H1 (cell line): ENCODE measurements around the gene PSME1. TPM values are rescaled to one million over a fixed set of nuclear protein-coding genes. Genes with fewer than 3 reads are reported as not detected.
A peak's percentile ranks its signal among the peaks of the same experiment; 100 is the strongest.

ENCODE experiments used
- CTCF ChIA-PET: fragments of 300-600 bp; sonication (Branson Sonifier 250); formaldehyde crosslinking; loops from one replicate; lab custom pipeline; 2021; ENCODE audit not compliant: partially characterized antibody; lab: Charles Lee
- POLR2A ChIA-PET: fragments of 300-600 bp; sonication (Branson Sonifier 250); formaldehyde crosslinking; loops from one replicate; lab custom pipeline; 2021; ENCODE audit warnings: inconsistent platforms; ENCODE audit not compliant: partially characterized antibody; lab: Charles Lee
- DNase-seq, 2 experiments: peaks; one replicate each; pipeline versions ENCODE4 v3.0.0 to v3.0.0-alpha.2; 2010 to 2022; ENCODE audit warnings: low spot score in 2 of 2, low read depth in 1 of 2, mixed read lengths in 1 of 2
- FAIRE-seq: peaks from 2 replicates; lab custom pipeline; 2011; peaks lifted over from hg19 to GRCh38; lab: Jason Lieb, UNC
- H2AFZ ChIP-seq: 2 replicates; pipeline ENCODE4 v1.8.1; 2012; ENCODE audit warnings: low read length, inconsistent platforms
- H2AK5ac ChIP-seq: 2 replicates; pipeline ENCODE4 v1.6.1; 2013; ENCODE audit warnings: low read depth, low read length
- H2BK120ac ChIP-seq: replicated peaks from 2 replicates; pipeline ENCODE3; 2013; ENCODE audit warnings: low read depth, low read length, inconsistent platforms
- H2BK12ac ChIP-seq: 2 replicates; pipeline ENCODE4 v1.6.1; 2013; ENCODE audit warnings: low read depth, low read length
- H2BK15ac ChIP-seq: 2 replicates; pipeline ENCODE4 v1.6.1; 2013; ENCODE audit warnings: low read length
- H2BK20ac ChIP-seq: 2 replicates; pipeline ENCODE4 v1.6.1; 2013; ENCODE audit warnings: low read length
- H2BK5ac ChIP-seq: 2 replicates; pipeline ENCODE4 v1.6.1; 2013; ENCODE audit warnings: low read depth, low read length
- H3K14ac ChIP-seq: 2 replicates; pipeline ENCODE4 v1.6.1; 2013; ENCODE audit warnings: inconsistent platforms; ENCODE audit not compliant: insufficient read length
- H3K18ac ChIP-seq: 2 replicates; pipeline ENCODE4 v1.6.1; 2013; ENCODE audit warnings: low read length; ENCODE audit errors: extremely low read depth
- H3K23ac ChIP-seq: 2 replicates; pipeline ENCODE4 v1.6.1; 2013; ENCODE audit warnings: inconsistent platforms; ENCODE audit not compliant: insufficient read length
- H3K23me2 ChIP-seq: 2 replicates; pipeline ENCODE4 v1.6.1; 2013; ENCODE audit warnings: low read depth, low read length
- H3K27ac ChIP-seq: 2 replicates; pipeline ENCODE4 v1.6.1; 2011; ENCODE audit warnings: low read depth, low read length, inconsistent platforms
- H3K27me3 ChIP-seq, 4 experiments: replicated peaks in 1 of 4; 1 replicate in 1 of 4; 2 replicates in 3 of 4; pipeline versions ENCODE4 v1.6.1 to v1.8.1; 2011 to 2013; ENCODE audit warnings: low read length in 3 of 4, mild to moderate bottlenecking in 3 of 4, inconsistent platforms in 2 of 4, mixed read lengths in 2 of 4, moderate library complexity in 1 of 4; ENCODE audit not compliant: control insufficient read depth in 3 of 4, insufficient read depth in 3 of 4; ENCODE audit errors: extremely low read depth in 1 of 4
- H3K36me3 ChIP-seq, 4 experiments: 2 replicates each; pipeline versions ENCODE4 v1.6.1 to v1.8.1; 2011 to 2013; ENCODE audit warnings: mild to moderate bottlenecking in 4 of 4, low read length in 3 of 4, moderate library complexity in 2 of 4, control low read depth in 1 of 4, inconsistent platforms in 1 of 4; ENCODE audit not compliant: insufficient read depth in 4 of 4, control insufficient read depth in 2 of 4
- H3K4ac ChIP-seq: replicated peaks from 2 replicates; pipeline ENCODE3; 2013; ENCODE audit warnings: low read length, low read depth, mixed read lengths, inconsistent platforms; ENCODE audit not compliant: insufficient read length
- H3K4me1 ChIP-seq, 4 experiments: replicated peaks in 1 of 4; 1 replicate in 1 of 4; 2 replicates in 3 of 4; pipeline versions ENCODE4 v1.6.1 to v1.8.1; 2011 to 2013; ENCODE audit warnings: low read length in 3 of 4, inconsistent platforms in 2 of 4, mixed read lengths in 1 of 4; ENCODE audit not compliant: insufficient read depth in 4 of 4, control insufficient read depth in 3 of 4
- H3K4me2 ChIP-seq, 2 experiments: 2 replicates each; pipeline versions ENCODE4 v1.6.1 to v1.8.1; 2011 to 2013; ENCODE audit warnings: low read depth in 2 of 2, low read length in 2 of 2, control low read depth in 1 of 2, inconsistent platforms in 1 of 2, mild to moderate bottlenecking in 1 of 2; ENCODE audit not compliant: insufficient read depth in 1 of 2
- H3K4me3 ChIP-seq, 4 experiments: fragments of 200-600, 300-600 bp in 1 of 4; sonication (generic), shearing (Covaris generic), sonication (Bioruptor Twin) in 1 of 4; 2 replicates each; pipeline versions ENCODE4 v1.5.1 to v1.8.1; 2011 to 2016; ENCODE audit warnings: low read length in 4 of 4, low read depth in 3 of 4, control low read depth in 2 of 4, inconsistent platforms in 2 of 4, mild to moderate bottlenecking in 2 of 4, mixed read lengths in 1 of 4, moderate library complexity in 1 of 4; ENCODE audit not compliant: insufficient read depth in 2 of 4; ENCODE audit errors: extremely low read depth in 1 of 4
- H3K56ac ChIP-seq: replicated peaks from 2 replicates; pipeline ENCODE3; 2013; ENCODE audit warnings: low read depth, mild to moderate bottlenecking, mixed read lengths, low read length, inconsistent platforms; ENCODE audit not compliant: insufficient read length
- H3K79me1 ChIP-seq: 2 replicates; pipeline ENCODE4 v1.6.1; 2013; ENCODE audit warnings: low read depth, low read length, control low read depth
- H3K79me2 ChIP-seq, 2 experiments: 2 replicates each; pipeline versions ENCODE4 v1.6.1 to v1.8.1; 2012 to 2013; ENCODE audit warnings: low read length in 2 of 2, mild to moderate bottlenecking in 2 of 2, inconsistent platforms in 1 of 2; ENCODE audit not compliant: insufficient read depth in 2 of 2, control insufficient read depth in 1 of 2
- H3K9ac ChIP-seq, 4 experiments: replicated peaks in 1 of 4; 1 replicate in 1 of 4; 2 replicates in 3 of 4; pipeline versions ENCODE4 v1.6.1 to v1.8.1; 2011 to 2013; ENCODE audit warnings: low read depth in 3 of 4, low read length in 3 of 4, control low read depth in 2 of 4, mild to moderate bottlenecking in 2 of 4, moderate library complexity in 2 of 4, inconsistent platforms in 1 of 4; ENCODE audit errors: extremely low read depth in 1 of 4
- H3K9me3 ChIP-seq, 2 experiments: 2 replicates each; pipeline versions ENCODE4 v1.6.1 to v1.8.1; 2012 to 2013; ENCODE audit warnings: mild to moderate bottlenecking in 2 of 2, moderate library complexity in 2 of 2, control low read depth in 1 of 2, inconsistent platforms in 1 of 2, low read depth in 1 of 2, low read length in 1 of 2, mixed read lengths in 1 of 2; ENCODE audit not compliant: insufficient read depth in 2 of 2
- H4K20me1 ChIP-seq, 2 experiments: replicated peaks in 1 of 2; 2 replicates each; pipeline versions ENCODE3 to v1.8.1; 2011 to 2013; ENCODE audit warnings: inconsistent platforms in 2 of 2, low read length in 2 of 2, mild to moderate bottlenecking in 1 of 2; ENCODE audit not compliant: insufficient read depth in 2 of 2, control insufficient read depth in 1 of 2
- H4K5ac ChIP-seq: 2 replicates; pipeline ENCODE4 v1.6.1; 2013; ENCODE audit warnings: low read length, low read depth, mixed read lengths, inconsistent platforms; ENCODE audit not compliant: insufficient read length
- H4K8ac ChIP-seq: 2 replicates; pipeline ENCODE4 v1.8.0; 2013; ENCODE audit warnings: mild to moderate bottlenecking, moderate library complexity, low read length, inconsistent platforms; ENCODE audit not compliant: insufficient read depth; ENCODE audit errors: extremely low read depth
- H4K91ac ChIP-seq: replicated peaks from 2 replicates; pipeline ENCODE3; 2013; ENCODE audit warnings: low read length, mixed read lengths, inconsistent platforms; ENCODE audit not compliant: insufficient read length
- CREB1 ChIP-seq: IDR thresholded peaks from 2 replicates; pipeline ENCODE4 v1.6.1; 2012; ENCODE audit warnings: inconsistent platforms
- GTF2F1 ChIP-seq: IDR thresholded peaks from 2 replicates; pipeline ENCODE4 v1.6.1; 2012; ENCODE audit warnings: low read depth, low read length, improper control_type of control experiment, borderline replicate concordance
- KDM4A ChIP-seq: IDR thresholded peaks from one replicate; pipeline ENCODE4 v1.7.1; 2012; ENCODE audit warnings: low read depth, mild to moderate bottlenecking, moderate library complexity, low read length, inconsistent platforms; ENCODE audit not compliant: severe bottlenecking
- MAFK ChIP-seq: IDR thresholded peaks from 2 replicates; pipeline ENCODE4 v1.6.1; 2012; ENCODE audit warnings: low read depth, mild to moderate bottlenecking, improper control_type of control experiment, low read length
- MAX ChIP-seq: IDR thresholded peaks from 2 replicates; pipeline ENCODE4 v1.6.1; 2012; ENCODE audit warnings: inconsistent platforms
- SAP30 ChIP-seq: fragments of 300-600 bp; sonication (generic); IDR thresholded peaks from 2 replicates; pipeline ENCODE4 v1.7.1; 2012; ENCODE audit warnings: low read length, moderate library complexity, mild to moderate bottlenecking, inconsistent platforms; ENCODE audit not compliant: insufficient read depth, insufficient replicate concordance
- SIN3A ChIP-seq, 2 experiments: IDR thresholded peaks in 1 of 2; conservative IDR thresholded peaks in 1 of 2; 2 replicates each; pipeline ENCODE4 v1.6.1; 2011 to 2012; ENCODE audit warnings: low read length in 2 of 2, improper control_type of control experiment in 1 of 2, low read depth in 1 of 2, mild to moderate bottlenecking in 1 of 2
- SP1 ChIP-seq: IDR thresholded peaks from 2 replicates; pipeline ENCODE4 v1.6.1; 2011; ENCODE audit warnings: low read depth, low read length
- TCF12 ChIP-seq: IDR thresholded peaks from 2 replicates; pipeline ENCODE4 v1.6.1; 2011; ENCODE audit warnings: low read depth, mild to moderate bottlenecking, low read length
- WGBS, 2 experiments: shearing (Covaris generic) in 1 of 2; methylation state at CpG; one replicate each; pipeline versions ENCODE4 v1.1.6 to v1.1.7; 2013 to 2015; ENCODE audit warnings: low lambda C conversion rate in 2 of 2, mixed read lengths in 2 of 2, inconsistent platforms in 1 of 2, low coverage in 1 of 2, missing lambda C conversion rate in 1 of 2; ENCODE audit not compliant: insufficient replicate concordance in 2 of 2, insufficient coverage in 1 of 2, insufficient read length in 1 of 2; ENCODE audit errors: extremely low coverage in 1 of 2, missing lambda C conversion rate in 1 of 2; 5-methylcytosine and 5-hydroxymethylcytosine counted together
- polyA plus RNA-seq, 7 experiments: library from polyadenylated mRNA; depleted of rRNA in 3 of 7; stranded (reverse) in 5 of 7; unstranded in 2 of 7; fragments of >200 nt in 5 of 7; fragments of 200-250 nt in 2 of 7; gene quantifications; 1 replicate in 5 of 7; 2 replicates in 1 of 7; 4 replicates in 1 of 7; pipeline versions ENCODE4 v1.2.1 to v1.2.3, GENCODE V29; 2011 to 2013; ENCODE audit warnings: missing spikeins in 2 of 7, mixed read lengths in 2 of 7
- total RNA-seq: library from RNA; stranded (reverse); fragmentation: NEBNext Ultra II Directional; extraction: Animal tissue kit (Norgen Biotek cat#: 25700); gene quantifications from 2 replicates; pipeline ENCODE4 v1.2.1, GENCODE V29; 2021

Gene PSME1
- total and polyA plus RNA-seq, 2 of the 8 experiments (the other 6 are each of a cell fraction or from before 2014, with no cell fraction given), result 74.9 to 85.9 TPM

- Histone ChIP-seq H3K23ac (no peak overlapping the region), H4K91ac (no peak overlapping the region), H3K4me2 (no peak overlapping the region), H2BK5ac (no peak overlapping the region), H2BK15ac (no peak overlapping the region), H3K79me1 (no peaks in the 10 kb centered on the region), H2BK12ac (no peak overlapping the region), H4K5ac (no peak overlapping the region), H3K9ac (no peak overlapping the region), H3K79me2 (no peaks in the 10 kb centered on the region), H3K4ac (no peak overlapping the region), H2BK120ac (no peak overlapping the region)
- no peak for DNase-seq
- TF ChIP-seq KDM4A (no peak), SIN3A (conservative IDR thresholded peaks at IDR 0.05 in 1 of 2, IDR thresholded peaks at IDR 0.05 in 1 of 2; ENCODE audit: low read depth in 1 of 2, low read length in 2 of 2) (no peak), MAFK (peak; percentile 51; the same call in 1 of the 2 replicates), GTF2F1 (no peak), MAX (no peak), TCF12 (no peak), CREB1 (no peak), SAP30 (no peak), SP1 (no peak)
- TF ChIP-seq, all 59 proteins: peak for 1
- Histone ChIP-seq H3K14ac (no peak overlapping the region), H3K4me1 (no peaks in the 10 kb centered on the region), H4K20me1 (no peaks in the 10 kb centered on the region), H2AFZ (no peak overlapping the region), H3K27me3 (no peaks in the 10 kb centered on the region), H3K36me3 (peaks cover 0 to 29% (median 19%) of the 10 kb centered on the region in 4 experiments; a peak in 7 of 8 replicates), H2AK5ac (no peak overlapping the region), H3K18ac (no peak overlapping the region), H3K9me3 (peaks cover 7% of the 10 kb centered on the region in 2 experiments; a peak in 3 of 4 replicates), H2BK20ac (no peak overlapping the region), H3K56ac (no peak overlapping the region), H3K4me3 (no peak overlapping the region), H3K23me2 (no peaks in the 10 kb centered on the region), H4K8ac (no peak overlapping the region), H3K27ac (no peak overlapping the region)
- POLR2A ChIA-PET, result interaction anchor here (0.9 to 23.9 kb wide), 14 partner anchors 10 to 568 kb away, joined by 3 to 626 read pairs (median 8); partner anchors contain the start of genes CPNE6, DCAF11, EMC9 and IRF9
- FAIRE-seq, result no peak
- WGBS, 2 experiments, result 85% methylated on average over 4 of the region's 4 CpGs; no CpG with 5 or more reads in 1 of the 2 experiments
- CTCF ChIA-PET, result interaction anchor here (1.2 to 12.2 kb wide), 6 partner anchors 13 to 54 kb away, joined by 3 to 160 read pairs (median 42); partner anchors contain the start of genes CARMIL3, IRF9 and PCK2
Observed at GRCh38 chr14:24106672-24107271, 29.2 kb upstream of the PSME1 start.
